ENCODE measurements around the gene ATP13A1.
A peak's percentile ranks its signal among the peaks of the same experiment; 100 is the strongest.

ATP13A1 gene

GRCh38 chr19:19634516-19635312 is 28.8 kb downstream of the ATP13A1 start:
- DNase-seq (ENCODE audit: insufficient read length, low spot score) (no peak), FAIRE-seq (no peak)
- TF ChIP-seq POLR2A (IDR thresholded peaks at IDR 0.05; ENCODE audit: low read depth, low read length) (no peak), PAX5 (IDR thresholded peaks at IDR 0.05; ENCODE audit: insufficient read depth, low read length, severe bottlenecking) (no peak), SPI1 (IDR thresholded peaks at IDR 0.05; ENCODE audit: low read depth, low read length) (no peak), POU2F2 (IDR thresholded peaks at IDR 0.05; ENCODE audit: low read depth, low read length) (no peak), POLR2AphosphoS5 (IDR thresholded peaks at IDR 0.05; ENCODE audit: low read depth, low read length) (no peak), TAF1 (IDR thresholded peaks at IDR 0.05; ENCODE audit: low read depth, low read length) (no peak)

- FAIRE-seq: no peak
- DNase-seq (ENCODE audit: insufficient read length, low spot score): no peak
- no peak for TF ChIP-seq TAF1 (IDR thresholded peaks at IDR 0.05; ENCODE audit: low read depth, low read length)
- TF ChIP-seq POLR2A (IDR thresholded peaks at IDR 0.05; ENCODE audit: low read depth, low read length): no peak
- no peak for TF ChIP-seq POLR2AphosphoS5 (IDR thresholded peaks at IDR 0.05; ENCODE audit: low read depth, low read length)
- TF ChIP-seq SPI1 (IDR thresholded peaks at IDR 0.05; ENCODE audit: low read depth, low read length): no peak
- no peak for TF ChIP-seq POU2F2 (IDR thresholded peaks at IDR 0.05; ENCODE audit: low read depth, low read length)
- TF ChIP-seq PAX5 (IDR thresholded peaks at IDR 0.05; ENCODE audit: insufficient read depth, low read length, severe bottlenecking): no peak
These were observed 29.6 kb downstream of the ATP13A1 start for GRCh38 chr19:19633711-19634515.

- TF ChIP-seq POU2F2 (IDR thresholded peaks at IDR 0.05; ENCODE audit: low read depth, low read length) (no peak), SPI1 (IDR thresholded peaks at IDR 0.05; ENCODE audit: low read depth, low read length) (no peak), PAX5 (IDR thresholded peaks at IDR 0.05; ENCODE audit: insufficient read depth, low read length, severe bottlenecking) (no peak), POLR2AphosphoS5 (IDR thresholded peaks at IDR 0.05; ENCODE audit: low read depth, low read length) (peak; percentile 49; the same call in 1 of the 2 replicates)
- DNase-seq (ENCODE audit: insufficient read length, low spot score): no peak
- FAIRE-seq: no peak
These were observed 30.8 kb downstream of the ATP13A1 start for GRCh38 chr19:19632661-19633060.

- FAIRE-seq: no peak
- no peak for TF ChIP-seq POLR2AphosphoS5 (IDR thresholded peaks at IDR 0.05; ENCODE audit: low read depth, low read length)
- no peak for TF ChIP-seq SPI1 (IDR thresholded peaks at IDR 0.05; ENCODE audit: low read depth, low read length)
- no peak for TF ChIP-seq POU2F2 (IDR thresholded peaks at IDR 0.05; ENCODE audit: low read depth, low read length)
- TF ChIP-seq PAX5 (IDR thresholded peaks at IDR 0.05; ENCODE audit: insufficient read depth, low read length, severe bottlenecking): no peak
- TF ChIP-seq TAF1 (IDR thresholded peaks at IDR 0.05; ENCODE audit: low read depth, low read length): no peak
- TF ChIP-seq POLR2A (IDR thresholded peaks at IDR 0.05; ENCODE audit: low read depth, low read length): no peak
- DNase-seq (ENCODE audit: insufficient read length, low spot score): no peak
These were observed 32.1 kb downstream of the ATP13A1 start for GRCh38 chr19:19631346-19631745.

DNA sequence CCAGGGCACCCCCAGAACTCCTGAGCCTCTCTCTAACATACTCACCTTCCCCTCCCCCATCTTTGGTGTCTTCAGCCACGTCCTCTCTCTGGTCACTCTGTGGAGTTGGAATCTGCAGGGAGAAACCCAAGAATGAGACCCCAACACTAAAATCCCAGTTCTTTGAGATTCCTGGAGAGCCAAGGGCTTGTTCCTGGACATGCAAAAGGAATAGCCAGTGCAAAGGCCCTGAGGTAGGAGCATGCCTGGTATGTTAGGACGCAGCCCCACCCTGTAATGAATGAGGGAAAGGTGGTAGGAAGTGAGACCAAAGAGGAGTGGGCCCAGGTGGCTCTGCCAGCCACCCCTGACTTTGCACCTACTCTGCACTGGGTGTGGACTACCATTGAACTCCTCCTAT is 33.0 kb downstream of the ATP13A1 start:
- DNase-seq (ENCODE audit: insufficient read length, low spot score) (no peak), FAIRE-seq (no peak)
- TF ChIP-seq POU2F2 (IDR thresholded peaks at IDR 0.05; ENCODE audit: low read depth, low read length): no peak
- no peak for TF ChIP-seq TAF1 (IDR thresholded peaks at IDR 0.05; ENCODE audit: low read depth, low read length)
- no peak for TF ChIP-seq SPI1 (IDR thresholded peaks at IDR 0.05; ENCODE audit: low read depth, low read length)
- TF ChIP-seq POLR2AphosphoS5 (IDR thresholded peaks at IDR 0.05; ENCODE audit: low read depth, low read length): no peak
- TF ChIP-seq PAX5 (IDR thresholded peaks at IDR 0.05; ENCODE audit: insufficient read depth, low read length, severe bottlenecking): no peak
- no peak for TF ChIP-seq POLR2A (IDR thresholded peaks at IDR 0.05; ENCODE audit: low read depth, low read length)

GRCh38 chr19:19630062-19630414 is 33.4 kb downstream of the ATP13A1 start:
- TF ChIP-seq POLR2A (IDR thresholded peaks at IDR 0.05; ENCODE audit: low read depth, low read length) (no peak), PAX5 (IDR thresholded peaks at IDR 0.05; ENCODE audit: insufficient read depth, low read length, severe bottlenecking) (no peak), SPI1 (IDR thresholded peaks at IDR 0.05; ENCODE audit: low read depth, low read length) (no peak), POU2F2 (IDR thresholded peaks at IDR 0.05; ENCODE audit: low read depth, low read length) (no peak), TAF1 (IDR thresholded peaks at IDR 0.05; ENCODE audit: low read depth, low read length) (no peak), POLR2AphosphoS5 (IDR thresholded peaks at IDR 0.05; ENCODE audit: low read depth, low read length) (no peak)
- DNase-seq (ENCODE audit: insufficient read length, low spot score): no peak
- FAIRE-seq: no peak

DNA sequence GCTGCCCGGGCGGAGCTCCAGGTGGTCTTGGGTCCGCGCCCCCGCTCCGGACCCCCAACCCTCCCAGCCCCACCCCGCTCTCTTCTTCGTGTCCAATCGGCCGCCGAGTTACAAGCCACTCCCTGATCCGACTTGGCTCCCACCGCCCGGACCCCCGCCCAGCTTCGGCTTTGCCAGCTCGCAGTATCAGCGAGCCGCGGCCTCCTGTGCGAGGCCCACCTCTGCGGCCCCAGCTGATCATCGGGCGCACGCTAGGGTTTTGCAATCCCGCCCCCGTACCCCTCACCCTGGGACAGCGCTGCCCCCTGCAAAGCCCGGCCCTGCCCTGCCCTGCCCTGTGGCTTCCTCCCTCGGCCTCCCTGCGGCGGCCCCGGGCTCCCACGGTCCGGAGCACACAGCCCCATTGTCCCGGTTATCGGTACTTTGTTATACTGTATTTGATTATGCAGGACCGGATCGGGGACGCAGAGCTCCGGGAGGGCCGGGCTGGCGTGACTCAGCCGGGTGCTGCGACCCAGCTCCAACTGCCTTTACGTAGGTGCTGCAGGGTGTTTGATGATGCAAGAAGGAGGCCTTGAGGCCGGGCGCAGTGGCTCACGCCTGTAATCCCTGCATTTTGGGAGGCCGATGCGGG is 34.9 kb downstream of the ATP13A1 start:
- no peak for TF ChIP-seq POU2F2 (IDR thresholded peaks at IDR 0.05; ENCODE audit: low read depth, low read length)
- no peak for TF ChIP-seq SPI1 (IDR thresholded peaks at IDR 0.05; ENCODE audit: low read depth, low read length)
- TF ChIP-seq TAF1 (IDR thresholded peaks at IDR 0.05; ENCODE audit: low read depth, low read length): no peak
- TF ChIP-seq POLR2A (IDR thresholded peaks at IDR 0.05; ENCODE audit: low read depth, low read length): no peak
- no peak for TF ChIP-seq PAX5 (IDR thresholded peaks at IDR 0.05; ENCODE audit: insufficient read depth, low read length, severe bottlenecking)
- TF ChIP-seq POLR2AphosphoS5 (IDR thresholded peaks at IDR 0.05; ENCODE audit: low read depth, low read length): peak; percentile 57
- FAIRE-seq: peak; percentile 76
- DNase-seq (ENCODE audit: insufficient read length, low spot score): no peak

DNA sequence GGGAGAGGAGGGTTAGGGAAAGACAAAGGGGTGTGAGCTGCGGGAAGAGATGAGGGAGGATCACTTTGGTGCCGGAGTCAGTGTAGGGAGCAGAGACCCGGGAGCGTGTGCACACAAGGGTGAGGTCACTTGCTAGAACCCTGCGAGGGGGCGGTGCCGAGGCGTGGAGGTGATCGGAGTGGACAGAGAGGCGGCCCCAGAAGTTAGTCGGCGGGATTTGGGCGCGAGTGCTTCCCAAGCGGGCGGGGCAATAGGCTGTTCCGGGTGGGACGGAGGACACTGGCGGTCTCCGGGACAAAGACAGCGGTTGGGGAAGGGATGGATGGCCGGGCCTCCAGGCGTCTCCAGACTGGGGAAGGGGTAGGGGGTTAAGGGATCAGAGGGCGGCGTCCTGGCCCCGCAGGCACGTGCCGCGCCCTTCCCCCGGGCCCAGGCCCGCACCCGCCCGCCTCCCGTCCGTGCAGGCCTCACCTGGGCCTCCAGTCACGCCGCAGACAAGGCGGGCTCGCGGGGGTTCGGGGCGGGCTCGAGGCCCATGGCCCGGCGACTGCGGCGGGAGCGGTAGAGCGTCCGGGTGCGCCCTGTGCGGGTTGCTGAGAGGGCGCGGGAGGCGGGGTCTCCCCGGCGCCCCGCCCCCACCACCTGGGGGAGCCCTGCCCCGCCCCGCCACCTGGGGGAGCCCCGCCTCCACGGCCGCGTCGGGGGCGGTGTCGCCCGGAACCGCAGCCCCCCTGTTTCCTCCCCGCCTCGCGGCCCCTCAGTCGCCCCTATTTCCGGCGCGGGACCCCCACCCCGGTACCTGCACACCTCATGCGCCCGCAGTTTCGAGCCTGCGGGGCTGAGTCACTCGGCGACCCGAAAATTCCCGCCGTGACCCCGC is 35.6 kb downstream of the ATP13A1 start, which contains the start of gene LPAR2:
TSS of gene LPAR2 (minus strand) at position 600 of the 880 bp plus-strand sequence. CDS start 945 bp downstream, outside the sequence.
- DNase-seq (ENCODE audit: insufficient read length, low spot score) (peak; percentile 97), FAIRE-seq (peak; percentile 65)
- TF ChIP-seq TAF1 (IDR thresholded peaks at IDR 0.05; ENCODE audit: low read depth, low read length) (no peak), POLR2AphosphoS5 (IDR thresholded peaks at IDR 0.05; ENCODE audit: low read depth, low read length) (peak; percentile 20; the same call in 1 of the 2 replicates), POLR2A (IDR thresholded peaks at IDR 0.05; ENCODE audit: low read depth, low read length) (no peak)
